Measurements from ENCODE around the gene IPCEF1. TPM values are rescaled to one million over a fixed set of nuclear protein-coding genes. Genes with fewer than 3 reads are reported as not detected.

IPCEF1 gene
- total and polyA plus RNA-seq, 2 of the 8 experiments (the other 6 are each of a cell fraction or from before 2014, with no cell fraction given): 0.41 to 0.78 TPM

DNA sequence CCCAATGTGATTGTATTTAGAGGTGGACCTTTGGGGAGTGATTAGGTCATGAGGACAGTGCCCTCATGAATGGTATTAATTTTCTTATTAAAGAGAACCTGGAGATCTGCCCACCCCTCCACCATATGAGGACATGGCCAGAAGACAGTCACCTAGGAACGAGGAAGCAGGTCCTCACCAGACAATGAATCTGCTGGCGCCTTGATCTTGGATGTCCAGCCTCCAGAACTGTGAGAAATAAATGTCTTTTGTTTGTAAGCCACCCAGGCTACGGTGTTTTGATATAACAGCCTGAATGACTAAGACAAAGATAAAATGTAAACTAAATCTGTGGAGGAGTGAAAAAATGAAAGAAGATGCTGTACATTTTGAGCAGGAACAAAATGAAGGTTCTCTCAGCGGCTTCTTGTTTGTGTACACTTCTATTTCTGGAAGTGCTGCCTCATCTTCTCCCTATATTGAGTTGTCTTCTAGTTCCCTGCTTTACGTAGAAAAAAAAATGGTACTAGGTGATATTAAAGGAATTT lies 1.5 kb upstream of the IPCEF1 start (continued):
- TF ChIP-seq, protein P1, sequence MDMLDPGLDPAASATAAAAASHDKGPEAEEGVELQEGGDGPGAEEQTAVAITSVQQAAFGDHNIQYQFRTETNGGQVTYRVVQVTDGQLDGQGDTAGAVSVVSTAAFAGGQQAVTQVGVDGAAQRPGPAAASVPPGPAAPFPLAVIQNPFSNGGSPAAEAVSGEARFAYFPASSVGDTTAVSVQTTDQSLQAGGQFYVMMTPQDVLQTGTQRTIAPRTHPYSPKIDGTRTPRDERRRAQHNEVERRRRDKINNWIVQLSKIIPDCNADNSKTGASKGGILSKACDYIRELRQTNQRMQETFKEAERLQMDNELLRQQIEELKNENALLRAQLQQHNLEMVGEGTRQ (IDR thresholded peaks at IDR 0.05; ENCODE audit: low read length): no peak
- TF ChIP-seq TAF1 (IDR thresholded peaks at IDR 0.05; ENCODE audit: low read depth, low read length) (no peak), SIN3A (conservative IDR thresholded peaks at IDR 0.05 in 1 of 2, IDR thresholded peaks at IDR 0.05 in 1 of 2; ENCODE audit: low read depth in 1 of 2, low read length in 2 of 2) (no peak), SRF (IDR thresholded peaks at IDR 0.05; ENCODE audit: low read depth, low read length) (no peak)
- TF ChIP-seq, protein P2, sequence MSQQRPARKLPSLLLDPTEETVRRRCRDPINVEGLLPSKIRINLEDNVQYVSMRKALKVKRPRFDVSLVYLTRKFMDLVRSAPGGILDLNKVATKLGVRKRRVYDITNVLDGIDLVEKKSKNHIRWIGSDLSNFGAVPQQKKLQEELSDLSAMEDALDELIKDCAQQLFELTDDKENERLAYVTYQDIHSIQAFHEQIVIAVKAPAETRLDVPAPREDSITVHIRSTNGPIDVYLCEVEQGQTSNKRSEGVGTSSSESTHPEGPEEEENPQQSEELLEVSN (IDR thresholded peaks at IDR 0.05): no peak
